Measurements from ENCODE around the gene TMEM42. TPM values are rescaled to one million over a fixed set of nuclear protein-coding genes. Genes with fewer than 3 reads are reported as not detected.
A peak's percentile ranks its signal among the peaks of the same experiment; 100 is the strongest.

TMEM42 gene
- polyA plus RNA-seq, 1 of the 3 experiments (the other 2 are of a cell fraction), result 32.8 TPM

GRCh38 chr3:44845528-44846520 lies 15.9 kb upstream of the TMEM42 start (continued):
- TF ChIP-seq ELF1 (IDR thresholded peaks at IDR 0.05), result no peak
- peak; percentile 57; the same call in 1 of the 2 replicates for TF ChIP-seq TEAD4 (IDR thresholded peaks at IDR 0.05; ENCODE audit: borderline replicate concordance, insufficient read depth)
- TF ChIP-seq, protein P1, sequence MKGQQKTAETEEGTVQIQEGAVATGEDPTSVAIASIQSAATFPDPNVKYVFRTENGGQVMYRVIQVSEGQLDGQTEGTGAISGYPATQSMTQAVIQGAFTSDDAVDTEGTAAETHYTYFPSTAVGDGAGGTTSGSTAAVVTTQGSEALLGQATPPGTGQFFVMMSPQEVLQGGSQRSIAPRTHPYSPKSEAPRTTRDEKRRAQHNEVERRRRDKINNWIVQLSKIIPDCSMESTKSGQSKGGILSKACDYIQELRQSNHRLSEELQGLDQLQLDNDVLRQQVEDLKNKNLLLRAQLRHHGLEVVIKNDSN (IDR thresholded peaks at IDR 0.05; ENCODE audit: borderline replicate concordance, low read depth), result no peak
- peak; percentile 55 for TF ChIP-seq MXI1 (IDR thresholded peaks at IDR 0.05; ENCODE audit: low read depth, low read length)
- TF ChIP-seq, protein P2, sequence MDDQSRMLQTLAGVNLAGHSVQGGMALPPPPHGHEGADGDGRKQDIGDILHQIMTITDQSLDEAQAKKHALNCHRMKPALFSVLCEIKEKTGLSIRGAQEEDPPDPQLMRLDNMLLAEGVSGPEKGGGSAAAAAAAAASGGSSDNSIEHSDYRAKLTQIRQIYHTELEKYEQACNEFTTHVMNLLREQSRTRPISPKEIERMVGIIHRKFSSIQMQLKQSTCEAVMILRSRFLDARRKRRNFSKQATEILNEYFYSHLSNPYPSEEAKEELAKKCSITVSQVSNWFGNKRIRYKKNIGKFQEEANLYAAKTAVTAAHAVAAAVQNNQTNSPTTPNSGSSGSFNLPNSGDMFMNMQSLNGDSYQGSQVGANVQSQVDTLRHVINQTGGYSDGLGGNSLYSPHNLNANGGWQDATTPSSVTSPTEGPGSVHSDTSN (IDR thresholded peaks at IDR 0.05), result peak; percentile 82
- no peak for TF ChIP-seq YY1 (IDR thresholded peaks at IDR 0.05; ENCODE audit: low read depth)
- no peak for TF ChIP-seq USF2 (IDR thresholded peaks at IDR 0.05; ENCODE audit: borderline replicate concordance, low read depth, low read length)
- 0 out of 2 replicates have a peak, but pooled peaks have one; percentile 16 for TF ChIP-seq RAD21 (IDR thresholded peaks at IDR 0.05; ENCODE audit: low read length)
- TF ChIP-seq ZBTB33 (IDR thresholded peaks at IDR 0.05; ENCODE audit: borderline replicate concordance, low read depth), result no peak
- TF ChIP-seq MEF2A (IDR thresholded peaks at IDR 0.05; ENCODE audit: borderline replicate concordance, low read depth), result no peak
- no peak for TF ChIP-seq FOXM1 (IDR thresholded peaks at IDR 0.05; ENCODE audit: low read depth)
- TF ChIP-seq JUND (IDR thresholded peaks at IDR 0.05), result peak; percentile 21; the same call in 1 of the 2 replicates

DNA sequence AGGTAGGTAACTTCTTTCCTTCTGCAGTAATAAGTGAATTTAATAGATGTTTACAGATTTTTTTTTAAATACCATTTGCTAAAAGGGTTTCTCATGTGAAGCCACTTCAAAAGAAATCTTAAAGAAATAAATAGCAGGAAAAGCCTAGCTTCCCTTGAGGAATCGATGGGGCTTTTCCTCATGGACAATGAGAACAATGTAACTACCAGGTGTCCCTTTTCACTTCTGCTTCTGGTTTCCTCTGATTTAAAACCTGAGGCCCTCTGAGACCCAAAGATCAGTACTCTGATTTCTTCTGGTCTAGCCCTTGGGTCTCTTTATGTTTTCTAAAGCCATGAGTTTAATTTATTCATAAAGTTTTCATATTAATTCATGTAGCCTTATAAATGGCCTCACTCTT lies 13.1 kb upstream of the TMEM42 start:
- Histone ChIP-seq H3K9ac (no peak overlapping the region), H3K36me3 (replicated peaks in 1 of 2; ENCODE audit: control insufficient read depth in 1 of 2, insufficient read depth in 2 of 2, low read length in 1 of 2) (peaks cover 20 to 39% of the 10 kb centered on the region in 2 experiments), H3K4me2 (no peak overlapping the region), H3F3A (replicated peaks; ENCODE audit: insufficient read depth) (no peaks in the 10 kb centered on the region), H3K79me2 (ENCODE audit: insufficient read depth) (no peaks in the 10 kb centered on the region), H4K20me1 (ENCODE audit: insufficient read depth) (no peaks in the 10 kb centered on the region), H3K9me3 (no peaks in the 10 kb centered on the region), H3K27ac (ENCODE audit: low read depth in 2 of 2, low read length in 1 of 2) (no peak overlapping the region), H3K27me3 (ENCODE audit: insufficient read depth) (no peaks in the 10 kb centered on the region), H3K4me3 (ENCODE audit: low read depth in 2 of 2, low read length in 1 of 2) (no peak overlapping the region), H3K4me1 (ENCODE audit: control insufficient read depth in 1 of 2, insufficient read depth in 2 of 2, low read depth in 1 of 2, low read length in 1 of 2) (peaks cover 0 to 25% of the 10 kb centered on the region in 2 experiments; a peak in 2 of 4 replicates), H3K9me2 (no peaks in the 10 kb centered on the region), H2AFZ (ENCODE audit: low read depth) (no peak overlapping the region)
- ChIA-PET CTCF (no interaction called here), POLR2A (no interaction called here)
- WGBS (ENCODE audit: low lambda C conversion rate), result 96% methylated on average over 1 of the region's 1 CpG
- no peak for DNase-seq
- no peak for TF ChIP-seq RAD21 (IDR thresholded peaks at IDR 0.05; ENCODE audit: low read length)
- no peak for TF ChIP-seq EZH2phosphoT487 (IDR thresholded peaks at IDR 0.05; ENCODE audit: borderline replicate concordance, low read depth)
- no peak for TF ChIP-seq RXRA (IDR thresholded peaks at IDR 0.05; ENCODE audit: borderline replicate concordance, low read depth)
- TF ChIP-seq ZBTB33 (IDR thresholded peaks at IDR 0.05; ENCODE audit: borderline replicate concordance, low read depth), result no peak
- no peak for TF ChIP-seq GABPA (IDR thresholded peaks at IDR 0.05; ENCODE audit: low read depth)
- no peak for TF ChIP-seq TAF1 (IDR thresholded peaks at IDR 0.05; ENCODE audit: borderline replicate concordance, low read depth, low read length)
- TF ChIP-seq REST (IDR thresholded peaks at IDR 0.05; ENCODE audit: low read depth, low read length), result no peak
- no peak for TF ChIP-seq MEF2A (IDR thresholded peaks at IDR 0.05; ENCODE audit: borderline replicate concordance, low read depth)
- no peak for TF ChIP-seq TCF12 (IDR thresholded peaks at IDR 0.05)
- no peak for TF ChIP-seq MXI1 (IDR thresholded peaks at IDR 0.05; ENCODE audit: low read depth, low read length)
- TF ChIP-seq FOXJ3 (CRISPR knock-in tag; IDR thresholded peaks at IDR 0.05), result no peak
